B cell (primary cell): ENCODE data around the gene ZNF775.

ENCODE experiments used
- EZH2 ChIP-seq: IDR thresholded peaks from 2 replicates; pipeline ENCODE4 v1.6.1; 2012; ENCODE audit warnings: borderline replicate concordance, low read depth, mild to moderate bottlenecking, moderate library complexity, low read length; ENCODE audit not compliant: insufficient read depth, poor library complexity, severe bottlenecking
- TF ChIP-seq, protein P1 (sequence below): fragments of 200-600 bp; IDR thresholded peaks from one replicate; pipeline ENCODE4 v1.8.0; 2022; ENCODE audit warnings: antibody characterized with exemption, mild to moderate bottlenecking

DNA sequence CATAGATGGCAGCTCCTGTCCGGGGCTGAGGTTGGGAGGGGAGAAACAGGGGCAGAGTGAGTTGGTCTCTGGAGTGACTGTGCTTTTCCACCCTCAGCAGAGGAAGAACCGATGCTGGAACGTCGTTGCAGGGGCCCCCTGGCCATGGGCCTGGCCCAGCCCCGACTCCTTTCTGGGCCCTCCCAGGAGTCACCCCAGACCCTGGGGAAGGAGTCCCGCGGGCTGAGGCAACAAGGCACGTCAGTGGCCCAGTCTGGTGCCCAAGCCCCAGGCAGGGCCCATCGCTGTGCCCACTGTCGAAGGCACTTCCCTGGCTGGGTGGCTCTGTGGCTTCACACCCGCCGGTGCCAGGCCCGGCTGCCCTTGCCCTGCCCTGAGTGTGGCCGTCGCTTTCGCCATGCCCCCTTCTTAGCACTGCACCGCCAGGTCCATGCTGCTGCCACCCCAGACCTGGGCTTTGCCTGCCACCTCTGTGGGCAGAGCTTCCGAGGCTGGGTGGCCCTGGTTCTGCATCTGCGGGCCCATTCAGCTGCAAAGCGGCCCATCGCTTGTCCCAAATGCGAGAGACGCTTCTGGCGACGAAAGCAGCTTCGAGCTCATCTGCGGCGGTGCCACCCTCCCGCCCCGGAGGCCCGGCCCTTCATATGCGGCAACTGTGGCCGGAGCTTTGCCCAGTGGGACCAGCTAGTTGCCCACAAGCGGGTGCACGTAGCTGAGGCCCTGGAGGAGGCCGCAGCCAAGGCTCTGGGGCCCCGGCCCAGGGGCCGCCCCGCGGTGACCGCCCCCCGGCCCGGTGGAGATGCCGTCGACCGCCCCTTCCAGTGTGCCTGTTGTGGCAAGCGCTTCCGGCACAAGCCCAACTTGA, 7.8 kb upstream of the ZNF775 start:
- TF ChIP-seq, protein P1, sequence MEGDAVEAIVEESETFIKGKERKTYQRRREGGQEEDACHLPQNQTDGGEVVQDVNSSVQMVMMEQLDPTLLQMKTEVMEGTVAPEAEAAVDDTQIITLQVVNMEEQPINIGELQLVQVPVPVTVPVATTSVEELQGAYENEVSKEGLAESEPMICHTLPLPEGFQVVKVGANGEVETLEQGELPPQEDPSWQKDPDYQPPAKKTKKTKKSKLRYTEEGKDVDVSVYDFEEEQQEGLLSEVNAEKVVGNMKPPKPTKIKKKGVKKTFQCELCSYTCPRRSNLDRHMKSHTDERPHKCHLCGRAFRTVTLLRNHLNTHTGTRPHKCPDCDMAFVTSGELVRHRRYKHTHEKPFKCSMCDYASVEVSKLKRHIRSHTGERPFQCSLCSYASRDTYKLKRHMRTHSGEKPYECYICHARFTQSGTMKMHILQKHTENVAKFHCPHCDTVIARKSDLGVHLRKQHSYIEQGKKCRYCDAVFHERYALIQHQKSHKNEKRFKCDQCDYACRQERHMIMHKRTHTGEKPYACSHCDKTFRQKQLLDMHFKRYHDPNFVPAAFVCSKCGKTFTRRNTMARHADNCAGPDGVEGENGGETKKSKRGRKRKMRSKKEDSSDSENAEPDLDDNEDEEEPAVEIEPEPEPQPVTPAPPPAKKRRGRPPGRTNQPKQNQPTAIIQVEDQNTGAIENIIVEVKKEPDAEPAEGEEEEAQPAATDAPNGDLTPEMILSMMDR, result no peak
- no peak for TF ChIP-seq EZH2
